ENCODE results near the gene SOX5. TPM values are rescaled to one million over a fixed set of nuclear protein-coding genes. Genes with fewer than 3 reads are reported as not detected.

SOX5 gene
- total and polyA plus RNA-seq, 2 of the 8 experiments (the other 6 are each of a cell fraction or from before 2014, with no cell fraction given): 2.2 to 2.6 TPM

- TF ChIP-seq TAF1 (IDR thresholded peaks at IDR 0.05; ENCODE audit: low read depth, low read length) (no peak), KDM5A (IDR thresholded peaks at IDR 0.05; ENCODE audit: low read length) (no peak), RXRA (IDR thresholded peaks at IDR 0.05; ENCODE audit: insufficient read depth, low read depth, low read length) (no peak), SP4 (IDR thresholded peaks at IDR 0.05; ENCODE audit: low read length) (no peak), FOSL1 (IDR thresholded peaks at IDR 0.05; ENCODE audit: insufficient read depth, low read depth, low read length) (no peak), TBP (IDR thresholded peaks at IDR 0.05; ENCODE audit: low read depth, low read length) (no peak)
Observed at GRCh38 chr12:23587833-23588559, 361.5 kb downstream of the SOX5 start (continued).
